Thyroid gland (tissue), 4 donors: ENCODE data around the gene DTX1. TPM values are rescaled to one million over a fixed set of nuclear protein-coding genes. Genes with fewer than 3 reads are reported as not detected.

Experiments
- DNase-seq, 2 donors: peaks; one replicate each; pipeline ENCODE4 v3.0.0-alpha.2; 2019
- H3K27ac ChIP-seq, 3 donors: fragments of 200-600 bp; sonication (generic); 1 replicate in 2 of 3; 2 replicates in 1 of 3; pipeline ENCODE4 v1.5.1; 2016 to 2019; ENCODE audit warnings: mild to moderate bottlenecking in 1 of 3, moderate library complexity in 1 of 3
- H3K27me3 ChIP-seq: fragments of 200-600 bp; sonication (generic); one replicate; pipeline ENCODE4 v1.5.1; 2019
- H3K36me3 ChIP-seq, 2 donors: fragments of 200-600 bp; sonication (generic); one replicate each; pipeline ENCODE4 v1.5.1; 2016 to 2019
- H3K4me1 ChIP-seq, 2 donors: fragments of 200-600 bp; sonication (generic); one replicate each; pipeline ENCODE4 v1.5.1; 2017 to 2019
- H3K4me3 ChIP-seq, 3 donors: fragments of 200-600 bp; sonication (generic); replicated peaks in 1 of 3; 1 replicate in 2 of 3; 2 replicates in 1 of 3; pipeline ENCODE4 v1.5.1; 2016; ENCODE audit warnings: mild to moderate bottlenecking in 1 of 3
- H3K9me3 ChIP-seq: fragments of 200-600 bp; sonication (generic); one replicate; pipeline ENCODE4 v1.5.1; 2017
- POLR2A ChIP-seq, 2 donors: fragments of 450-650 bp; IDR thresholded peaks; one replicate each; pipeline ENCODE4 v1.6.1; 2017; ENCODE audit warnings: antibody characterized with exemption in 2 of 2, mild to moderate bottlenecking in 2 of 2, moderate library complexity in 1 of 2
- WGBS, 2 donors: methylation state at CpG; one replicate each; pipeline ENCODE4 v1.1.5; 2017; 5-methylcytosine and 5-hydroxymethylcytosine counted together
- intact Hi-C: fragments of 100-400 bp; cut with DNase I; formaldehyde crosslinking; loops from one replicate; pipeline ENCODE4 v1.15.1; 2023
- total RNA-seq, 4 donors: library from RNA; depleted of rRNA; stranded (reverse); fragments of >200 nt; gene quantifications; one replicate each; pipeline ENCODE4 v1.2.3, GENCODE V29; 2016
- TF ChIP-seq, protein P1 (sequence below), 6 experiments: fragments of 200-600 bp in 3 of 6; fragments of 450-650 bp in 3 of 6; sonication (generic) in 3 of 6; IDR thresholded peaks; one replicate each; pipeline ENCODE4 v1.5.1; 2016 to 2019; ENCODE audit warnings: antibody characterized with exemption in 6 of 6, mild to moderate bottlenecking in 2 of 6, inconsistent platforms in 1 of 6, moderate library complexity in 1 of 6

DTX1 gene
- total RNA-seq, 4 donors from 2014 or later: 11.5 to 37.1 (median 20.6) TPM

DNA sequence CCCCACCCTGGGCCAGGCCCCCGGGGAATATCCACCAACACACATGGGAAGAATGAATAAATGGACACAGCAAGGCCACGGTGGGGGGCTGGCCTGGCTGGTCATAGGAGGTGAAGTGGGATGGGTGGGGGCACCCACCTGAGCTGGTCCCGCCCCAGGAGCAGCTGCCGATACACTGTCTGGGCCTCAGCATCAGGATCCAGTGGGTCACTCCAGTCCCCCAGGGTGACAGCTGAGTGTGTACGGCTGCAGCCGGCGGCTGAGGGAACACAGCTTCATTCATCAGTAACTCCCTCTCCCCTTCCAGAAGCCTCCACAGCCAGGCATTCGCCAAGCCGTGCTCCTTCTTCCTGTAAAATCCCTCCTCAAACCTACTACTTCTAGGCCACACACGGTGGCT is 45.2 kb downstream of the DTX1 start:
- 76 to 86% methylated on average over 3 to 7 of the region's 10 CpGs for WGBS, 2 donors
- H3K4me1 ChIP-seq: peaks cover 16 to 23% of the 10 kb centered on the region in 2 donors
- TF ChIP-seq, protein P1, sequence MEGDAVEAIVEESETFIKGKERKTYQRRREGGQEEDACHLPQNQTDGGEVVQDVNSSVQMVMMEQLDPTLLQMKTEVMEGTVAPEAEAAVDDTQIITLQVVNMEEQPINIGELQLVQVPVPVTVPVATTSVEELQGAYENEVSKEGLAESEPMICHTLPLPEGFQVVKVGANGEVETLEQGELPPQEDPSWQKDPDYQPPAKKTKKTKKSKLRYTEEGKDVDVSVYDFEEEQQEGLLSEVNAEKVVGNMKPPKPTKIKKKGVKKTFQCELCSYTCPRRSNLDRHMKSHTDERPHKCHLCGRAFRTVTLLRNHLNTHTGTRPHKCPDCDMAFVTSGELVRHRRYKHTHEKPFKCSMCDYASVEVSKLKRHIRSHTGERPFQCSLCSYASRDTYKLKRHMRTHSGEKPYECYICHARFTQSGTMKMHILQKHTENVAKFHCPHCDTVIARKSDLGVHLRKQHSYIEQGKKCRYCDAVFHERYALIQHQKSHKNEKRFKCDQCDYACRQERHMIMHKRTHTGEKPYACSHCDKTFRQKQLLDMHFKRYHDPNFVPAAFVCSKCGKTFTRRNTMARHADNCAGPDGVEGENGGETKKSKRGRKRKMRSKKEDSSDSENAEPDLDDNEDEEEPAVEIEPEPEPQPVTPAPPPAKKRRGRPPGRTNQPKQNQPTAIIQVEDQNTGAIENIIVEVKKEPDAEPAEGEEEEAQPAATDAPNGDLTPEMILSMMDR (IDR thresholded peaks at IDR 0.05): no peak
- TF ChIP-seq POLR2A (IDR thresholded peaks at IDR 0.05): no peak
- intact Hi-C loops: loop anchor here (10.0 kb wide), 1 partner anchor 53 kb away; no protein-coding TSS in a partner anchor
- peak overlapping the region in 2 of 3 donors; percentile 1 to 13 for H3K27ac ChIP-seq
- no peak for DNase-seq
- H3K27me3 ChIP-seq: no peaks in the 10 kb centered on the region
- no peaks in the 10 kb centered on the region for H3K9me3 ChIP-seq
- H3K4me3 ChIP-seq: no peak overlapping the region
- peaks cover 0 to 3% of the 10 kb centered on the region in 2 donors for H3K36me3 ChIP-seq

DNA sequence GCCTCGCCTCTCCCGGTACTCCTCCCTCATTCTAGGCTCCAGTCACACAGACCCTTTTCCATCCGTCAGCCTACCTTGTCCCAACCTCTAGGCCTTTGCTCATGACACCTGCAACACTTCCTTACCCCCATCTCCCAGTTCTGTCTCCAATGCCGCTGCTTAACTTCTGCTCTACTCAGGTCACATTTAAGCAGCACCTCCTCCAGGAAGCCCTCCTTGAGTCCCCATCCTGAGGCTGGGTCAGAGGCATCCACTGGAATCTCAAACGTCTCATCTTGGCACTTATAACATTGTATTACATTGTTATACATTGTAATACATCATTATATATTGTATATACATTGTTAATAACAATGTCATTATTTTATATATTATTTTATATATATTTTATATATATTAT is 46.3 kb downstream of the DTX1 start:
- H3K36me3 ChIP-seq: peaks cover 0 to 7% of the 10 kb centered on the region in 2 donors
- H3K4me1 ChIP-seq: peaks cover 16 to 21% of the 10 kb centered on the region in 2 donors
- H3K27ac ChIP-seq: no peak overlapping the region
- no peak overlapping the region for H3K4me3 ChIP-seq
- DNase-seq: no peak
- TF ChIP-seq POLR2A (IDR thresholded peaks at IDR 0.05): no peak
- TF ChIP-seq, protein P1 (IDR thresholded peaks at IDR 0.05): no peak
- H3K9me3 ChIP-seq: no peaks in the 10 kb centered on the region
- H3K27me3 ChIP-seq: no peaks in the 10 kb centered on the region
- intact Hi-C loops: loop anchor here (10.0 kb wide), 1 partner anchor 52 kb away; no protein-coding TSS in a partner anchor
- 88 to 89% methylated on average over 5 of the region's 5 CpGs for WGBS, 2 donors

DNA sequence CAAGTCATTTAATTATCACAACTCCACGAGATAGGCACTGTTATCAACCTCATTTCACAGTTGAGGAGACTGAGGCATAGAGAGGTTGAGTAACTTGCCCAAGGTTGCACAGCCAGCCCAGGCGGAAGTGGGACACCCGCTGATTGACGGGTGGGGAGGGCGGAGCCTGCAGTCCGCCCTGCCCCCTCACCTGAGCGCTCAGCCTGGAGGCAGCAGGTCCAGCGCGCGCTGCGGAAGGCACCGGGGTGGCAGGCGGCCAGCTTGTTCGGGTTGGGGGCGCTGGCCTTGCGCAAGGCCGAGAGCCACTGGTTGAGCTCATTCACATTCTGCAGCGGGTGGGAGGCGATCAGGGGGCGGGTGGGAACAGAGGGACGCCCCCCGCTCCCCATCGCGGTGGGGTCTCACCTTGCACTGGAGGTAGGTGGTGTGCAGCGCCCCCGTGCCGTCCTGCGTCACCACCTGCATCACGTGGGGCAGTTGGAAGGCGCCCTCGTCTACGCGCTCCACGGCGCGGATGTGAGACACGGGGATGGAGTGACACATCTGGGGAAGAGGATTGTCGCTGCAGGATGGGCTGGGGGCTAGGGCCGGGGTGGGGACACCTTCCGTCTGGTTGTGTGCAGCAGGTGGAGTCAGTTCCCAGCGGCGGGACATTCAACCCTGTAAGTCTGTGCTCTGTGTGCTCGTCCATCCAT is 47.4 kb downstream of the DTX1 start:
- intact Hi-C loops: loop anchor here (10.0 kb wide), 1 partner anchor 51 kb away; no protein-coding TSS in a partner anchor
- no peaks in the 10 kb centered on the region for H3K27me3 ChIP-seq
- H3K4me1 ChIP-seq: peaks cover 9 to 11% of the 10 kb centered on the region in 2 donors
- 15 to 20% methylated on average over 19 to 34 of the region's 43 CpGs for WGBS, 2 donors
- H3K36me3 ChIP-seq: peaks cover 0 to 7% of the 10 kb centered on the region in 2 donors
- DNase-seq: peak; percentile 72 to 75
- no peak overlapping the region for H3K27ac ChIP-seq
- TF ChIP-seq POLR2A (IDR thresholded peaks at IDR 0.05): no peak
- TF ChIP-seq, protein P1 (IDR thresholded peaks at IDR 0.05): no peak
- no peaks in the 10 kb centered on the region for H3K9me3 ChIP-seq
- H3K4me3 ChIP-seq: no peak overlapping the region

DNA sequence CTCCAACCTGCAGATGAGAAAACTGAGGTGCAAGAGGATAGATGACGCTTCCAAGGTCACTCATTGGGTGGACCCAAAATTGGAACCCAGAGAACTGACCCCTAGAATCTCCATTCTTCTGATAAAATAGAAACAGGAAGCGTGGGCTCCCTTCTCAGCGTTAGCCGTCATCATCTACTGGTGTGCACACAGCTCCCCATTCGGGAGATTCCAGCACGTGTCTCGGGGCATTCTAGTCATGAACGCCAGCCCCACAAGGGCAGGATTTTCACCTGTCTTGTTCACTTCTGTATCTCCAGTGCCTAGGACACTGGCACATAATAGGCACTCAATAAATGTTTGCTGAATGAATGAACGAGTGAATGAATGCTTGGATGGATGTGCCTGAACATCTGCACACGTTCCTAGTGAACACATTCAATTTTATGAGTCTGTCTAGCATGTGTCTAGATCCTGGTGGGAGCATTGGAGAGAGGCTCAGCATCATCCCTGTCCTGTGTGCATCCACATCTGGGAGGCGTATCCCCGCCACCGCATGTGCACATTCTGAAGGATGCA is 48.5 kb downstream of the DTX1 start:
- peaks cover 6 to 12% of the 10 kb centered on the region in 2 donors for H3K4me1 ChIP-seq
- H3K9me3 ChIP-seq: no peaks in the 10 kb centered on the region
- H3K4me3 ChIP-seq: no peak overlapping the region
- peaks cover 0 to 7% of the 10 kb centered on the region in 2 donors for H3K36me3 ChIP-seq
- no peak for DNase-seq
- TF ChIP-seq, protein P1 (IDR thresholded peaks at IDR 0.05): no peak
- no peak for TF ChIP-seq POLR2A (IDR thresholded peaks at IDR 0.05)
- intact Hi-C loops: loop anchor here (10.0 kb wide), 1 partner anchor 50 kb away; no protein-coding TSS in a partner anchor
- H3K27ac ChIP-seq: no peak overlapping the region
- 79 to 86% methylated on average over 13 of the region's 13 CpGs for WGBS, 2 donors
- H3K27me3 ChIP-seq: no peaks in the 10 kb centered on the region
